Lower lobe of right lung (tissue), 2 donors: ENCODE measurements around the gene AMN. TPM values are rescaled to one million over a fixed set of nuclear protein-coding genes. Genes with fewer than 3 reads are reported as not detected.
A peak's percentile ranks its signal among the peaks of the same experiment; 100 is the strongest.

Experiments
- ATAC-seq, 2 donors: fragments of 200-7000 bp; cut with Tn5 transposase; one replicate each; pipeline ENCODE4 v1.9.1; 2020 to 2022; ENCODE audit warnings: mild to moderate bottlenecking in 2 of 2, moderate library complexity in 2 of 2
- DNase-seq: peaks from one replicate; pipeline ENCODE4 v3.0.0-alpha.2; 2020
- H3K27ac ChIP-seq: fragments of 200-600 bp; one replicate; pipeline ENCODE4 v1.8.0; 2022
- H3K27me3 ChIP-seq: fragments of 200-600 bp; one replicate; pipeline ENCODE4 v1.8.0; 2022; ENCODE audit warnings: low read depth
- H3K36me3 ChIP-seq: fragments of 200-600 bp; one replicate; pipeline ENCODE4 v1.8.0; 2022; ENCODE audit warnings: mild to moderate bottlenecking
- H3K4me1 ChIP-seq: fragments of 200-600 bp; one replicate; pipeline ENCODE4 v1.8.0; 2022
- H3K4me3 ChIP-seq: fragments of 200-600 bp; one replicate; pipeline ENCODE4 v1.8.0; 2022; ENCODE audit warnings: mild to moderate bottlenecking
- H3K9me3 ChIP-seq: fragments of 200-600 bp; one replicate; pipeline ENCODE4 v1.8.0; 2022
- intact Hi-C: fragments of 100-400 bp; cut with DNase I; formaldehyde crosslinking; loops from one replicate; pipeline ENCODE4 v1.11.0; 2022
- total RNA-seq: library from RNA; stranded (reverse); fragmentation: NEBNext Ultra II Directional; extraction: Animal tissue kit (Norgen Biotek cat#: 25700); gene quantifications from one replicate; pipeline ENCODE4 v1.2.1, GENCODE V29; 2021
- TF ChIP-seq, protein P1 (sequence below): fragments of 200-600 bp; IDR thresholded peaks from one replicate; pipeline ENCODE4 v1.8.0; 2022; ENCODE audit warnings: antibody characterized with exemption, mild to moderate bottlenecking
- donor health status: DM: no; HTN: yes; CAD: no; lungs with severe emphysema.

Gene AMN
- total RNA-seq, 1 donor from 2014 or later = 13.7 TPM

GRCh38 chr14:102911541-102911951 is 10.9 kb upstream of the AMN start:
- Histone ChIP-seq H3K4me3 (no peak overlapping the region), H3K4me1 (no peaks in the 10 kb centered on the region), H3K36me3 (peaks cover 12% of the 10 kb centered on the region), H3K27me3 (no peaks in the 10 kb centered on the region), H3K27ac (no peak overlapping the region), H3K9me3 (no peaks in the 10 kb centered on the region)
- TF ChIP-seq, protein P1, sequence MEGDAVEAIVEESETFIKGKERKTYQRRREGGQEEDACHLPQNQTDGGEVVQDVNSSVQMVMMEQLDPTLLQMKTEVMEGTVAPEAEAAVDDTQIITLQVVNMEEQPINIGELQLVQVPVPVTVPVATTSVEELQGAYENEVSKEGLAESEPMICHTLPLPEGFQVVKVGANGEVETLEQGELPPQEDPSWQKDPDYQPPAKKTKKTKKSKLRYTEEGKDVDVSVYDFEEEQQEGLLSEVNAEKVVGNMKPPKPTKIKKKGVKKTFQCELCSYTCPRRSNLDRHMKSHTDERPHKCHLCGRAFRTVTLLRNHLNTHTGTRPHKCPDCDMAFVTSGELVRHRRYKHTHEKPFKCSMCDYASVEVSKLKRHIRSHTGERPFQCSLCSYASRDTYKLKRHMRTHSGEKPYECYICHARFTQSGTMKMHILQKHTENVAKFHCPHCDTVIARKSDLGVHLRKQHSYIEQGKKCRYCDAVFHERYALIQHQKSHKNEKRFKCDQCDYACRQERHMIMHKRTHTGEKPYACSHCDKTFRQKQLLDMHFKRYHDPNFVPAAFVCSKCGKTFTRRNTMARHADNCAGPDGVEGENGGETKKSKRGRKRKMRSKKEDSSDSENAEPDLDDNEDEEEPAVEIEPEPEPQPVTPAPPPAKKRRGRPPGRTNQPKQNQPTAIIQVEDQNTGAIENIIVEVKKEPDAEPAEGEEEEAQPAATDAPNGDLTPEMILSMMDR = no peak
- intact Hi-C loops = no loop called here
- DNase-seq (no peak), ATAC-seq (no peak)

GRCh38 chr14:102911991-102912761 is 10.3 kb upstream of the AMN start:
- Histone ChIP-seq H3K4me3 (no peak overlapping the region), H3K27me3 (no peaks in the 10 kb centered on the region), H3K4me1 (no peaks in the 10 kb centered on the region), H3K27ac (no peak overlapping the region), H3K9me3 (no peaks in the 10 kb centered on the region), H3K36me3 (peaks cover 6% of the 10 kb centered on the region)
- intact Hi-C loops = no loop called here
- DNase-seq (no peak), ATAC-seq (no peak)
- TF ChIP-seq, protein P1 = no peak

- Histone ChIP-seq H3K27me3 (no peaks in the 10 kb centered on the region), H3K9me3 (no peaks in the 10 kb centered on the region), H3K36me3 (peaks cover 3% of the 10 kb centered on the region), H3K4me1 (no peaks in the 10 kb centered on the region), H3K27ac (no peak overlapping the region), H3K4me3 (no peak overlapping the region)
- intact Hi-C loops = no loop called here
- no peak for ATAC-seq
- TF ChIP-seq, protein P1 = no peak
- peak; percentile 42 for DNase-seq
Measured at GRCh38 chr14:102913341-102914211, 8.9 kb upstream of the AMN start.

DNA sequence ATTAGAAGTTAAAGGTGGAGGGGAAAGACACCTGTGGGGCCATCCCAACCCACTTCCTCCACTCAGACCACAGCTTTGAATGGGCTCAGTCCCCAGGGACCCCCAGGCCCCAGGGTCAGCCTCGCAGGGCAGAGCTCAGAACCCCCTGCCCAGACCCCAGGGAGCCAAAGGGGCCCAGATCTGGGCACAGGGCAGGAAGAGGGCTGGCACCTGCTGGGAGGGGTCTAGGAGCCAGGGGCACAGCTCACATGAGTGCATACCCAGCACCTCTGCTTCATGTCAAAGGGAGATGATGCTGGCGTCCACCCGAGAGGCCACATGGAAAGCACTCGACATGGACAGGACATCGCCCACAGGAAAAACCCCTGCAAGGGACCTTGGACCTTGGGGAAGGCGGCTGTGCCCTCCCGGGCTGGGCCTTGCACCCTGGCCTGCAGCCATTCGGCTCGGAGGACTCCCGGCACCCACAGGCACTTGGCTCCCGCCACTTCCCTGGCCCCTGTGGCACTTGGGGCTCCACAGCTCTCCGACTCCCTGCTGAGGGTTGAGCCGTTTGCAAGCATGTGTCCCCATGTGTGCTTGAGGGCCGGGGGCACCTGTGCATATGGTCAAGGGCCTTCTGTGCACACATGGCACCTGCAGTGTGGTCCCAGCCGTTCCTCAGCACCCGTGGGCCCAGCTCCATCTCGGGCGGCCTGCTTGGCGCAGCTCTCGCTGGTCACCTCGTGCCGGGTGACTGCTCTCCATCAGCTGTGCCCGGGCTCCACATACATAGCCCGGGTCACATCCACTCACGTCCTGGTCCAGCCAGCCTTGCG is 7.8 kb upstream of the AMN start:
- ATAC-seq = no peak
- Histone ChIP-seq H3K36me3 (peaks cover 3% of the 10 kb centered on the region), H3K27me3 (no peaks in the 10 kb centered on the region), H3K9me3 (no peaks in the 10 kb centered on the region), H3K4me3 (no peak overlapping the region), H3K4me1 (no peaks in the 10 kb centered on the region), H3K27ac (no peak overlapping the region)
- intact Hi-C loops = no loop called here
- TF ChIP-seq, protein P1 = no peak
- DNase-seq = peak; percentile 33
